ENCODE data around the gene WSB1.
A peak's percentile ranks its signal among the peaks of the same experiment; 100 is the strongest.

Gene WSB1

DNA sequence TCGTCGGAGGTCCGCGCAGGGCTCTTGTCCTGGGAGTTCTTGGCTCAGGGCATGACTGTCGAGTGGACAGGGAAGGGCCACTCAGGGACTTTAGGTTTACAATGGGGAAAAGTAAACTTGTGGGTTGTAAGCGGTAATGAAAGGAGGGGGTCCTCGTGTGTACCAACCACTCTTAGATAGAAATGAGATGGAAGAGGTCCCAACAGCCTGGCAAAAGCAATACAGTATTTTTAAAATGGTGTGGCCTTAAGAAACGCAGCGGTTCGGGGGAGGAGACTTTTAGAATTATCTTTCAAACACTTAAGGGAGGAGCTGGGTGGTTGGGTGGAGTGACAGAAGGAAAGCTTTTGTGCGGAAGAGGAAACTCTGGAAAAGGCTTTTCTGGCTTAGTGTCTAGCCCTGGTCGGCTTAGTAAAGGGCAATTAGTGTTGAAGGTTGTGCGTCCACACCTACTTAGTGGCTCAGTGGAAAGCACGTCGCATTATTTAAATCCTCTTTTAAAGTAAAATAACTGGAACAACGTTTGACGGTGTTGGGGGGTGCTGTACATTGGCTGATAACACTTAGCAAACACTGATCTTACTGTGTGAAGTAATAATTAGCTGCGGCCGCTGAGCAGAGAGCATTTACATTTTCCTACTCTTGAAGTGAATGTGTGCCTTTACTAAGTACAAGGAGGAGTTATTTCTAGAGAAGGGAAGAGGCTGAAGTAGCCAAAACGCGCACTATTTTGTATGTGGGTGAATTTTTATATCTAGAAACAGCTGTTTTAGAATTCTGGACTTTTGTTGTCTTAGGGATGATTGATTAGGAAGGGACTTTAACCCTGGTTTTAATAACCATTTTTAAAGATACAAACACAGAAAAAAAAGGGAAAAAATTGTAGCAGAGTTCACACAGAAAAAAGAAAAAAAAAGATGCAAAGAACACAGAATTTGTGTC, 1.0 kb downstream of the WSB1 start:
- peak overlapping the region; percentile 98 for H3K4me3 ChIP-seq (ENCODE audit: low read depth, low read length)
- TF ChIP-seq, protein P1, sequence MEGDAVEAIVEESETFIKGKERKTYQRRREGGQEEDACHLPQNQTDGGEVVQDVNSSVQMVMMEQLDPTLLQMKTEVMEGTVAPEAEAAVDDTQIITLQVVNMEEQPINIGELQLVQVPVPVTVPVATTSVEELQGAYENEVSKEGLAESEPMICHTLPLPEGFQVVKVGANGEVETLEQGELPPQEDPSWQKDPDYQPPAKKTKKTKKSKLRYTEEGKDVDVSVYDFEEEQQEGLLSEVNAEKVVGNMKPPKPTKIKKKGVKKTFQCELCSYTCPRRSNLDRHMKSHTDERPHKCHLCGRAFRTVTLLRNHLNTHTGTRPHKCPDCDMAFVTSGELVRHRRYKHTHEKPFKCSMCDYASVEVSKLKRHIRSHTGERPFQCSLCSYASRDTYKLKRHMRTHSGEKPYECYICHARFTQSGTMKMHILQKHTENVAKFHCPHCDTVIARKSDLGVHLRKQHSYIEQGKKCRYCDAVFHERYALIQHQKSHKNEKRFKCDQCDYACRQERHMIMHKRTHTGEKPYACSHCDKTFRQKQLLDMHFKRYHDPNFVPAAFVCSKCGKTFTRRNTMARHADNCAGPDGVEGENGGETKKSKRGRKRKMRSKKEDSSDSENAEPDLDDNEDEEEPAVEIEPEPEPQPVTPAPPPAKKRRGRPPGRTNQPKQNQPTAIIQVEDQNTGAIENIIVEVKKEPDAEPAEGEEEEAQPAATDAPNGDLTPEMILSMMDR (IDR thresholded peaks at IDR 0.05; ENCODE audit: insufficient read depth, low read length, missing control alignments): no peak
- POLR2A ChIA-PET: interaction anchor here (0.6 to 2.4 kb wide), 20 partner anchors 9 to 291 kb away, joined by 3 to 19 read pairs (median 4); no protein-coding TSS in a partner anchor
- CTCF ChIA-PET: interaction anchor here (0.8 to 1.7 kb wide), 7 partner anchors 23 to 305 kb away, joined by 3 to 9 read pairs (median 3); no protein-coding TSS in a partner anchor
- no peak for DNase-seq (ENCODE audit: low read depth, low spot score)

DNA sequence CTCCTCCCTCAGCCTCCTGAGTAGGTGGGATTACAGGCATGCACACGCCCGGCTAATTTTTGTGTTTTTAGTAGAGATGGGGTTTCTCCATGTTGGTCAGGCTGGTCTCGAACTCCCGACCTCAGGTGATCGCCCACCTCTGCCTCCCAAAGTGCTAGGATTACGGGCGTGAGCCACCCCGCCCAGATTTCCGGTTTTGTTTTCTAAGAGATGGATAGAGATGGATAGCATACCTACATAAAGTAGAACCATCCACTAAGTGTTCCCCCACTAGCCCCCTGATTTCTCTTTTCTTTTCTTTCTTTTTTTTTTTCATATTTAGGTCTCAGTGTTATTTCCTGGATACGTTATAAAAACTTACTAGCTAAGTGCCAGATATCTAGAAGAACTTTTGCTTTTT, 2.0 kb downstream of the WSB1 start:
- TF ChIP-seq, protein P1 (IDR thresholded peaks at IDR 0.05; ENCODE audit: insufficient read depth, low read length, missing control alignments): no peak
- ChIA-PET CTCF (interaction anchor here (0.7 to 1.5 kb wide), 6 partner anchors 11 to 307 kb away, joined by 3 to 5 read pairs (median 4); no protein-coding TSS in a partner anchor), POLR2A (interaction anchor here (0.7 to 1.0 kb wide), 3 partner anchors 24 to 738 kb away, joined by 4 to 6 read pairs (median 5); no protein-coding TSS in a partner anchor)
- H3K4me3 ChIP-seq (ENCODE audit: low read depth, low read length): peak overlapping the region; percentile 98
- DNase-seq (ENCODE audit: low read depth, low spot score): no peak

DNA sequence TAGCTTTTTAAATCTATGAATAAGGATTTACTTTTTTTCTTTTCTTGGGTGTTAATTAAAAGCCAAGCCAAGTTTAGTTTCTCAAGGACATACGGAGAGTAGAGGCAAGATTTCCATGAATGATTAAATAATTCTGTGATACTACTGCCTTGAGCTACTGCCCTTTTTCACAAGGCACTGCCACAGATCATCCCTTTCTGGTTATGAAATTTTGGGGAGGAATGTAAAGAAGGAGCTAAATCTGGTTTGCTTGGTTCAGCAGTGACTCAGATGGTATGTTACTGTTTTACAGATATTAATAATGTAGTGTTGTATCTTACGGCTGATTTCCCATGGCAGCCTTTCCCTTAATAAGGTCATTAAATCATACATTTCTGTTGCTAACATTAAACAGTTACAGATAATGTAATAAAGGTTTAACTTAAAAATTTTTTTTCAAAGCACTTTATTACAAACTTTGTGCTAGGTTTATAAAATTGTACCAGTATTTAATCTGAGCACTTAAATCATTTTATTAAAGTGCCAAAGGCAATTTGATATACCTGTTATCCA, 2.6 kb downstream of the WSB1 start:
- ChIA-PET POLR2A (interaction anchor here (0.7 to 1.0 kb wide), 3 partner anchors 23 to 738 kb away, joined by 4 to 6 read pairs (median 5); no protein-coding TSS in a partner anchor), CTCF (interaction anchor here (0.7 to 1.5 kb wide), 6 partner anchors 10 to 306 kb away, joined by 3 to 5 read pairs (median 4); no protein-coding TSS in a partner anchor)
- TF ChIP-seq, protein P1 (IDR thresholded peaks at IDR 0.05; ENCODE audit: insufficient read depth, low read length, missing control alignments): no peak
- peak; percentile 44 for DNase-seq (ENCODE audit: low read depth, low spot score)
- peak overlapping the region; percentile 98 for H3K4me3 ChIP-seq (ENCODE audit: low read depth, low read length)

DNA sequence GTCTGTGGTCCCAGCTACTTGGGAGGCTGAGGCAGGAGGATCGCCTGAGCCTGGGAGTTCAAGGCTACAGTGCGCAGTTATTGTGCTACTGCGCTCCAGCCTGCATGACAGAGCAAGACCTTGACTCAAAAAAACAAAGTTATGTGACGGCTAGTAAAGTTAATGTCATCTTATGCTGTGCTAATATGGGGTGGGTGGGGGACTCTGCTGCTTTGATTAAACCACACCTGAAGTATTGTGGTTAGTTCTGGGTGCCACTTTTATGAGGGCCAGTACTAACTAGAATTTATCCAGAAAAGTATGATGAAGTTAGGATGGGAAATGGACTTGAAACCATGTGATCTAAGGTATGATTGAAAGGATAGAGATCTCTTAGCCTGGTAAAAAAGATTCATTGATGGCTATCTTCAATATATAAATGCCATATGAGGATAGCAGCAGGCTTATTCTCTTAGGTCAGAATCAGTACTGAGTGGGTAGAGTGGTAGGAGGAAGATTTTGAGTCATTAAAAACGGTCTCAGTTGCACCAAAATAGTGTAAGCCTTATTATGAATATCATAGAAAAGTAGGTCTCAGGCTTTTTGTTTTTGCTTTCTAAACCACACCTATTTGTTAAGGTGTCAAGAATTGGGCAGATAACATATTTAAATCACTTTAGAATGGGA, 5.6 kb downstream of the WSB1 start:
- TF ChIP-seq, protein P1 (IDR thresholded peaks at IDR 0.05; ENCODE audit: insufficient read depth, low read length, missing control alignments): no peak
- ChIA-PET CTCF (interaction anchor here (1.4 to 3.0 kb wide), 2 partner anchors 34 to 63 kb away, joined by 5 to 11 read pairs; no protein-coding TSS in a partner anchor), POLR2A (no interaction called here)
- DNase-seq (ENCODE audit: low read depth, low spot score): no peak
- no peak overlapping the region for H3K4me3 ChIP-seq (ENCODE audit: low read depth, low read length)

DNA sequence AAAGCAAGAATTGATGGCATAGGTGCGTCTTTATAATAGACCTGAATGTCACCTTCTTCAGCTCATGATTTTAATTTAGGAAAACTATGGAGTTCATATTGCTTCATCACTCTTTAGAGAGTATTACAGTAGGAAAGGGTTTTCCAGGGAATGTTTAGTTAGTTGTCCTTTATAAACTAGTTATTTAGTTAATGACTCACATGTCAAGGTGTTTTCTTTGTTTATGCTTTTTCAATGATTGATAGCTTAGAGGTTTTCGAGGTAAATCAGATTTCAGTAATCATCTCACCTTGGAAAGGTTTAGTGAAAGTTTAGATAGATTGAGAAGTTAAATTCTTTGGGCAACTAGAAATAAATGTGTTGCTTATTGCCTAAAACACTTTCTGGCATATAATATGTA, 9.8 kb downstream of the WSB1 start:
- ChIA-PET POLR2A (interaction anchor here (0.6 to 1.2 kb wide), 2 partner anchors 9 to 17 kb away, joined by 3 to 9 read pairs; partner anchors contain the start of gene WSB1), CTCF (interaction anchor here (1.0 to 2.7 kb wide), 3 partner anchors 10 to 68 kb away, joined by 5 to 22 read pairs (median 10); no protein-coding TSS in a partner anchor)
- H3K4me3 ChIP-seq (ENCODE audit: low read depth, low read length): no peak overlapping the region
- TF ChIP-seq, protein P1 (IDR thresholded peaks at IDR 0.05; ENCODE audit: insufficient read depth, low read length, missing control alignments): no peak
- no peak for DNase-seq (ENCODE audit: low read depth, low spot score)

All from AG04449 (cell line).